Globus pallidus (tissue), 1 donor: ENCODE measurements around the gene GOLGA8J.
"Not testable (repeated sequence)": the region's sequence is repeated elsewhere in the genome, so short reads cannot be mapped to it uniquely, and the experiment has no call there.

ENCODE experiments used
- DNase-seq: peaks from one replicate; pipeline ENCODE4 v3.0.0-alpha.2; 2015; ENCODE audit warnings: low spot score

The GOLGA8J gene

GRCh38 chr15:30082655-30083054, at the start of gene GOLGA8J:
TSS of gene GOLGA8J (plus strand) at chr15:30082955. CDS start at chr15:30083053, 98 bp downstream.
- not testable (repeated sequence) for DNase-seq

- DNase-seq, result peak; percentile 43
Measured at GRCh38 chr15:30033211-30033610, 49.5 kb upstream of the GOLGA8J start.

- peak; percentile 80 for DNase-seq
Measured at GRCh38 chr15:30033763-30034162, 49.0 kb upstream of the GOLGA8J start.

GRCh38 chr15:30036036-30036703, 46.6 kb upstream of the GOLGA8J start:
- no peak for DNase-seq

GRCh38 chr15:30038667-30039523, 43.9 kb upstream of the GOLGA8J start:
- peak; percentile 68 for DNase-seq

- DNase-seq, result peak; percentile 70
Measured at GRCh38 chr15:30041868-30042267, 40.9 kb upstream of the GOLGA8J start.

- DNase-seq, result peak; percentile 70
Measured at GRCh38 chr15:30042556-30042955, 40.2 kb upstream of the GOLGA8J start.

GRCh38 chr15:30043211-30043655, 39.5 kb upstream of the GOLGA8J start:
- peak; percentile 84 for DNase-seq

GRCh38 chr15:30044377-30044776, 38.4 kb upstream of the GOLGA8J start:
- no peak for DNase-seq

- not testable (repeated sequence) for DNase-seq
Measured at GRCh38 chr15:30044826-30045225, 37.9 kb upstream of the GOLGA8J start.

- peak; percentile 37 for DNase-seq
Measured at GRCh38 chr15:30045248-30046041, 37.3 kb upstream of the GOLGA8J start.

- no peak for DNase-seq
Measured at GRCh38 chr15:30046430-30046829, 36.3 kb upstream of the GOLGA8J start.

- peak; percentile 50 for DNase-seq
Measured at GRCh38 chr15:30055604-30056003, 27.2 kb upstream of the GOLGA8J start.

- DNase-seq, result no peak
Measured at GRCh38 chr15:30056166-30056565, 26.6 kb upstream of the GOLGA8J start.

GRCh38 chr15:30059771-30060170, 23.0 kb upstream of the GOLGA8J start:
- DNase-seq, result no peak

- no peak for DNase-seq
Measured at GRCh38 chr15:30062881-30063280, 19.9 kb upstream of the GOLGA8J start.

- DNase-seq, result no peak
Measured at GRCh38 chr15:30063835-30064546, 18.8 kb upstream of the GOLGA8J start.

- peak; percentile 69 for DNase-seq
Measured at GRCh38 chr15:30065025-30065801, 17.5 kb upstream of the GOLGA8J start.

GRCh38 chr15:30068326-30068725, 14.4 kb upstream of the GOLGA8J start:
- no peak for DNase-seq

- no peak for DNase-seq
Measured at GRCh38 chr15:30072630-30073029, 10.1 kb upstream of the GOLGA8J start.

- no peak for DNase-seq
Measured at GRCh38 chr15:30073915-30074314, 8.8 kb upstream of the GOLGA8J start.
